Frontal cortex (tissue), 4 donors: ENCODE results near the gene GTF3C1. TPM values are rescaled to one million over a fixed set of nuclear protein-coding genes. Genes with fewer than 3 reads are reported as not detected.
"Not testable (repeated sequence)": the region's sequence is repeated elsewhere in the genome, so short reads cannot be mapped to it uniquely, and the experiment has no call there.

Source experiments
- DNase-seq, 2 donors: peaks; one replicate each; pipeline ENCODE4 v3.0.0; 2012; ENCODE audit warnings: low spot score in 2 of 2
- FAIRE-seq: peaks from 2 replicates; lab custom pipeline; 2012; peaks lifted over from hg19 to GRCh38; lab: Jason Lieb, UNC
- total RNA-seq: library from RNA; depleted of rRNA; stranded (reverse); fragments of >200 nt; gene quantifications from one replicate; pipeline ENCODE4 v1.2.3, GENCODE V29; 2014
- donor health status: control.
- donor health status: control.
- donor health status: control.

GTF3C1 gene
- total RNA-seq, 1 donor from 2014 or later, result 77.9 TPM

- DNase-seq (no peak), FAIRE-seq (no peak)
Measured at GRCh38 chr16:27470567-27471431, 78.9 kb downstream of the GTF3C1 start.

- DNase-seq, result no peak
- FAIRE-seq, result no peak
Measured at GRCh38 chr16:27468941-27469531, 80.7 kb downstream of the GTF3C1 start.

- FAIRE-seq (no peak), DNase-seq (no peak)
Measured at GRCh38 chr16:27465483-27465879, 84.2 kb downstream of the GTF3C1 start.

- FAIRE-seq (no peak), DNase-seq (no peak)
Measured at GRCh38 chr16:27464626-27465482, 84.9 kb downstream of the GTF3C1 start.

GRCh38 chr16:27463741-27464591, 85.7 kb downstream of the GTF3C1 start:
- DNase-seq, result no peak
- no peak for FAIRE-seq

- no peak for FAIRE-seq
- no peak for DNase-seq
Measured at GRCh38 chr16:27462846-27463682, 86.6 kb downstream of the GTF3C1 start.

- DNase-seq (no peak), FAIRE-seq (no peak)
Measured at GRCh38 chr16:27462200-27462845, 87.4 kb downstream of the GTF3C1 start.

GRCh38 chr16:27461483-27462171, 88.1 kb downstream of the GTF3C1 start:
- FAIRE-seq, result no peak
- DNase-seq, result no peak

GRCh38 chr16:27460663-27461482, 88.8 kb downstream of the GTF3C1 start:
- no peak for DNase-seq
- FAIRE-seq, result no peak

- FAIRE-seq, result no peak
- no peak for DNase-seq
Measured at GRCh38 chr16:27460213-27460612, 89.5 kb downstream of the GTF3C1 start.

- FAIRE-seq (no peak), DNase-seq (no peak)
Measured at GRCh38 chr16:27458987-27459688, 90.6 kb downstream of the GTF3C1 start.

- FAIRE-seq (no peak), DNase-seq (no peak)
Measured at GRCh38 chr16:27458258-27458657, 91.5 kb downstream of the GTF3C1 start.

- not testable (repeated sequence) for FAIRE-seq, DNase-seq
Measured at GRCh38 chr16:27457605-27457900, 92.2 kb downstream of the GTF3C1 start.

GRCh38 chr16:27455700-27456099, 94.0 kb downstream of the GTF3C1 start:
- FAIRE-seq, result no peak
- DNase-seq, result no peak

- DNase-seq, result no peak
- no peak for FAIRE-seq
Measured at GRCh38 chr16:27453494-27453825, 96.3 kb downstream of the GTF3C1 start.
